Tibial artery (tissue), 4 donors: ENCODE measurements around the gene BUB1B.

Experiments
- DNase-seq, 2 donors: peaks; one replicate each; pipeline ENCODE4 v3.0.0-alpha.2; 2019
- H3K27ac ChIP-seq, 2 donors: fragments of 200-600 bp; sonication (generic) in 1 of 2; 1 replicate in 1 of 2; 2 replicates in 1 of 2; pipeline ENCODE4 v1.5.1; 2018 to 2019; ENCODE audit warnings: mild to moderate bottlenecking in 1 of 2
- H3K27me3 ChIP-seq, 2 donors: fragments of 200-600 bp; sonication (generic) in 1 of 2; one replicate each; pipeline versions ENCODE4 v1.5.1 to v1.6.0; 2016 to 2019
- H3K36me3 ChIP-seq, 3 donors: fragments of 200-600 bp; sonication (generic) in 2 of 3; one replicate each; pipeline ENCODE4 v1.5.1; 2016 to 2019; ENCODE audit warnings: mild to moderate bottlenecking in 2 of 3
- H3K4me1 ChIP-seq, 4 donors: fragments of 200-600 bp; sonication (generic) in 2 of 4; 1 replicate in 3 of 4; 2 replicates in 1 of 4; pipeline ENCODE4 v1.5.1; 2016 to 2019
- H3K4me3 ChIP-seq, 2 donors: fragments of 200-600 bp; sonication (generic) in 1 of 2; 1 replicate in 1 of 2; 2 replicates in 1 of 2; pipeline ENCODE4 v1.5.1; 2018 to 2019; ENCODE audit warnings: mild to moderate bottlenecking in 2 of 2
- H3K9me3 ChIP-seq, 3 donors: fragments of 200-600 bp; sonication (generic) in 1 of 3; one replicate each; pipeline ENCODE4 v1.5.1; 2016 to 2019
- CTCF ChIP-seq, 2 experiments: fragments of 200-600 bp in 1 of 2; fragments of 450-650 bp in 1 of 2; IDR thresholded peaks; one replicate each; pipeline ENCODE4 v1.5.1; 2017 to 2019; ENCODE audit warnings: antibody characterized with exemption in 2 of 2, mild to moderate bottlenecking in 1 of 2, moderate library complexity in 1 of 2
- intact Hi-C: fragments of 100-400 bp; cut with DNase I; formaldehyde crosslinking; loops from one replicate; pipeline ENCODE4 v1.15.0; 2023; ENCODE audit warnings: low total_unique reads

The BUB1B gene

GRCh38 chr15:40251486-40252140 is 90.7 kb downstream of the BUB1B start:
- Histone ChIP-seq H3K27me3 (no peaks in the 10 kb centered on the region), H3K9me3 (no peaks in the 10 kb centered on the region), H3K4me1 (peaks cover 0 to 38% (median 15%) of the 10 kb centered on the region in 4 donors), H3K36me3 (no peaks in the 10 kb centered on the region), H3K27ac (no peak overlapping the region), H3K4me3 (no peak overlapping the region)
- intact Hi-C loops, result no loop called here
- no peak for TF ChIP-seq CTCF (IDR thresholded peaks at IDR 0.05)
- no peak for DNase-seq

- TF ChIP-seq CTCF (IDR thresholded peaks at IDR 0.05), result no peak
- H3K27me3 ChIP-seq, result no peaks in the 10 kb centered on the region
- peaks cover 0 to 3% (median 0%) of the 10 kb centered on the region in 3 donors for H3K36me3 ChIP-seq
- H3K4me3 ChIP-seq, result peak overlapping the region; percentile 48 to 63
- intact Hi-C loops, result no loop called here
- H3K9me3 ChIP-seq, result no peaks in the 10 kb centered on the region
- no peak for DNase-seq
- no peak overlapping the region for H3K27ac ChIP-seq
- peaks cover 0 to 38% (median 15%) of the 10 kb centered on the region in 4 donors for H3K4me1 ChIP-seq
These were observed 91.2 kb downstream of the BUB1B start for GRCh38 chr15:40252141-40252437.

- intact Hi-C loops, result no loop called here
- Histone ChIP-seq H3K4me3 (peak overlapping the region; percentile 48 to 63), H3K27me3 (no peaks in the 10 kb centered on the region), H3K36me3 (peaks cover 0 to 5% (median 0%) of the 10 kb centered on the region in 3 donors), H3K27ac (peak overlapping the region; percentile 10 to 20), H3K4me1 (peaks cover 0 to 38% (median 15%) of the 10 kb centered on the region in 4 donors), H3K9me3 (no peaks in the 10 kb centered on the region)
- TF ChIP-seq CTCF (IDR thresholded peaks at IDR 0.05), result no peak
- no peak for DNase-seq
These were observed 91.7 kb downstream of the BUB1B start for GRCh38 chr15:40252438-40253166.

DNA sequence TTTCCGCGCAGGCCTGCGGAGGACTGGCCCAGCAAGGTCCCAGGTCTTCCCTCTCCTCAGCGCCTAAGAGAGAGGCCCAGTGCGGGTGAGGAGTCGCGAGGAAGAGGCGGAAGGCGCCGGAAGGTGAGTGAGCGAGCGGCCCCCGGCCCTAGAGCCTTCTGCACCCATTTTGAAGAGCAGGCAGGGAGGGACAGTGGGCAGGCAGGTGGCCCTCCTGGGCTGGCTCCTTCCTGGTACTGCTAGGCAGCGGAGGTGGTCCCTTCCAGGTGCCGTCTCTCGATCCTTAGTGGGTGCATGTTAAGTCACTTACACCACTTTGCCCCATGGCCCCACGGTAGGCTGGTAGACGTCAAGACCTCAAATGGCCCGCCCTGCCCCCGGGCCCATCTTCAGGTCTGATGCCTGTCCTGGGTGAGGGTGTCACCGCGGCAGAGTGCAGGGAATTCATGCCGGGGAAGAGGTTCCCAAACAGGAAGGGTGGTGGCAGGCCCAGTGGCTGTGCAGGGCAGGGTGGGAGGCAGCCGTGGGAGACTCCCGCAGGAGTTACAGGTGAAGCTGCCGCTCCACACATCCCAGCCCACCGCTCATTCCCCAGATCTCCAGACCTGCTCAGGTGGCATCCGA is 92.4 kb downstream of the BUB1B start:
- TF ChIP-seq CTCF (IDR thresholded peaks at IDR 0.05), result no peak
- H3K36me3 ChIP-seq, result peaks cover 0 to 5% (median 0%) of the 10 kb centered on the region in 3 donors
- DNase-seq, result no peak
- H3K4me3 ChIP-seq, result peak overlapping the region; percentile 48 to 63
- H3K27me3 ChIP-seq, result no peaks in the 10 kb centered on the region
- peaks cover 0 to 38% (median 15%) of the 10 kb centered on the region in 4 donors for H3K4me1 ChIP-seq
- intact Hi-C loops, result no loop called here
- H3K9me3 ChIP-seq, result no peaks in the 10 kb centered on the region
- H3K27ac ChIP-seq, result peak overlapping the region in 1 of 2 donors; percentile 10

GRCh38 chr15:40254452-40254851 is 93.6 kb downstream of the BUB1B start:
- intact Hi-C loops, result no loop called here
- no peak overlapping the region for H3K4me3 ChIP-seq
- DNase-seq, result no peak
- peaks cover 0 to 5% (median 0%) of the 10 kb centered on the region in 3 donors for H3K36me3 ChIP-seq
- H3K9me3 ChIP-seq, result no peaks in the 10 kb centered on the region
- H3K27me3 ChIP-seq, result peaks cover 0 to 6% of the 10 kb centered on the region in 2 donors
- no peak for TF ChIP-seq CTCF (IDR thresholded peaks at IDR 0.05)
- H3K27ac ChIP-seq, result no peak overlapping the region
- peaks cover 0 to 32% (median 15%) of the 10 kb centered on the region in 4 donors for H3K4me1 ChIP-seq
